Left renal pelvis (tissue), 4 donors: ENCODE data around the gene DMRTA1. TPM values are rescaled to one million over a fixed set of nuclear protein-coding genes. Genes with fewer than 3 reads are reported as not detected.
"Not testable (repeated sequence)": the region's sequence is repeated elsewhere in the genome, so short reads cannot be mapped to it uniquely, and the experiment has no call there.

Experiments
- DNase-seq, 4 donors: peaks; one replicate each; pipeline ENCODE4 v3.0.0-alpha.2; 2013; ENCODE audit warnings: low read depth in 4 of 4, low spot score in 3 of 4
- polyA plus RNA-seq, 4 donors: library from polyadenylated mRNA; unstranded; fragments of 120-200 nt; gene quantifications; one replicate each; pipeline ENCODE4 v1.2.1, GENCODE V29; 2013; ENCODE audit not compliant: insufficient read length in 4 of 4

Gene DMRTA1
- polyA plus RNA-seq, 4 donors, result 0.30 to 2.0 (median 1.3) TPM

- no peak for DNase-seq
Measured at GRCh38 chr9:22457448-22457847, 10.8 kb downstream of the DMRTA1 start.

- DNase-seq, result no peak
Measured at GRCh38 chr9:22463205-22463604, 16.6 kb downstream of the DMRTA1 start.

- DNase-seq, result peak in 2 of 4 donors; percentile 8 to 22
Measured at GRCh38 chr9:22469928-22470544, 23.4 kb downstream of the DMRTA1 start.

- DNase-seq, result no peak
Measured at GRCh38 chr9:22481566-22481965, 34.9 kb downstream of the DMRTA1 start.

GRCh38 chr9:22483528-22484070, 37.0 kb downstream of the DMRTA1 start:
- DNase-seq, result no peak

- DNase-seq, result not testable (repeated sequence)
Measured at GRCh38 chr9:22496197-22496596, 49.6 kb downstream of the DMRTA1 start.
